AG20443 (cell line): ENCODE measurements around the gene HHAT.

Source experiments
- DNase-seq: peaks from one replicate; pipeline ENCODE4 v3.0.0; 2012; ENCODE audit warnings: low spot score, mixed read lengths

The HHAT gene

GRCh38 chr1:210600421-210601159, 271.9 kb downstream of the HHAT start:
- DNase-seq: no peak

- DNase-seq: no peak
These were observed 274.4 kb downstream of the HHAT start for GRCh38 chr1:210603123-210603522.

GRCh38 chr1:210605099-210605498, 276.4 kb downstream of the HHAT start:
- DNase-seq: no peak

GRCh38 chr1:210607361-210607760, 278.7 kb downstream of the HHAT start:
- no peak for DNase-seq

GRCh38 chr1:210608767-210609166, 280.1 kb downstream of the HHAT start:
- DNase-seq: no peak

- no peak for DNase-seq
These were observed 287.7 kb downstream of the HHAT start for GRCh38 chr1:210616356-210616755.

- no peak for DNase-seq
These were observed 288.6 kb downstream of the HHAT start for GRCh38 chr1:210617293-210617692.

- no peak for DNase-seq
These were observed 289.7 kb downstream of the HHAT start for GRCh38 chr1:210618369-210618768.

GRCh38 chr1:210620867-210621488, 292.3 kb downstream of the HHAT start:
- DNase-seq: no peak

GRCh38 chr1:210621712-210622111, 293.0 kb downstream of the HHAT start:
- DNase-seq: no peak

- no peak for DNase-seq
These were observed 296.0 kb downstream of the HHAT start for GRCh38 chr1:210624722-210625121.

- no peak for DNase-seq
These were observed 297.0 kb downstream of the HHAT start for GRCh38 chr1:210625715-210626114.

GRCh38 chr1:210626341-210626740, 297.6 kb downstream of the HHAT start:
- DNase-seq: no peak

- no peak for DNase-seq
These were observed 299.1 kb downstream of the HHAT start for GRCh38 chr1:210627755-210628154.

GRCh38 chr1:210629276-210629675, 300.6 kb downstream of the HHAT start:
- DNase-seq: no peak

GRCh38 chr1:210631399-210631798, 302.7 kb downstream of the HHAT start:
- no peak for DNase-seq

- DNase-seq: no peak
These were observed 304.4 kb downstream of the HHAT start for GRCh38 chr1:210633140-210633539.

- DNase-seq: no peak
These were observed 304.9 kb downstream of the HHAT start for GRCh38 chr1:210633636-210634035.

GRCh38 chr1:210635108-210635507, 306.4 kb downstream of the HHAT start:
- no peak for DNase-seq

- no peak for DNase-seq
These were observed 312.9 kb downstream of the HHAT start for GRCh38 chr1:210641582-210641981.

GRCh38 chr1:210645582-210646257, 317.0 kb downstream of the HHAT start:
- DNase-seq: no peak

GRCh38 chr1:210646258-210646616, 317.5 kb downstream of the HHAT start:
- DNase-seq: no peak
